ENCODE data around the gene COBLL1.
"Not testable (repeated sequence)": the region's sequence is repeated elsewhere in the genome, so short reads cannot be mapped to it uniquely, and the experiment has no call there.

COBLL1 gene

GRCh38 chr2:164721430-164721829 is 120.2 kb downstream of the COBLL1 start:
- no peak for TF ChIP-seq ZNF274 (IDR thresholded peaks at IDR 0.05; ENCODE audit: low read depth, low read length)

GRCh38 chr2:164719996-164720941 is 121.4 kb downstream of the COBLL1 start:
- no peak for TF ChIP-seq ZNF274 (IDR thresholded peaks at IDR 0.05; ENCODE audit: low read depth, low read length)
- H3K4me3 ChIP-seq (ENCODE audit: low read length), result no peak overlapping the region

More at GRCh38 chr2:164721430-164721829, 120.2 kb downstream of the COBLL1 start:
- H3K4me3 ChIP-seq (ENCODE audit: low read length), result no peak overlapping the region

GRCh38 chr2:164717000-164717803 is 124.4 kb downstream of the COBLL1 start:
- no peak for TF ChIP-seq ZNF274 (IDR thresholded peaks at IDR 0.05; ENCODE audit: low read depth, low read length)
- no peak overlapping the region for H3K4me3 ChIP-seq (ENCODE audit: low read length)

GRCh38 chr2:164714471-164714870 is 127.2 kb downstream of the COBLL1 start:
- no peak overlapping the region for H3K4me3 ChIP-seq (ENCODE audit: low read length)
- no peak for TF ChIP-seq ZNF274 (IDR thresholded peaks at IDR 0.05; ENCODE audit: low read depth, low read length)

GRCh38 chr2:164711766-164712138 is 129.9 kb downstream of the COBLL1 start:
- no peak for TF ChIP-seq ZNF274 (IDR thresholded peaks at IDR 0.05; ENCODE audit: low read depth, low read length)

GRCh38 chr2:164710837-164711765 is 130.5 kb downstream of the COBLL1 start:
- TF ChIP-seq ZNF274 (IDR thresholded peaks at IDR 0.05; ENCODE audit: low read depth, low read length), result no peak
- H3K4me3 ChIP-seq (ENCODE audit: low read length), result no peak overlapping the region

More at GRCh38 chr2:164711766-164712138, 129.9 kb downstream of the COBLL1 start:
- H3K4me3 ChIP-seq (ENCODE audit: low read length), result no peak overlapping the region

- H3K4me3 ChIP-seq (ENCODE audit: low read length), result not testable (repeated sequence)
Measured at GRCh38 chr2:164710252-164710836, 131.3 kb downstream of the COBLL1 start.

GRCh38 chr2:164706522-164706921 is 135.1 kb downstream of the COBLL1 start:
- no peak overlapping the region for H3K4me3 ChIP-seq (ENCODE audit: low read length)
- no peak for TF ChIP-seq ZNF274 (IDR thresholded peaks at IDR 0.05; ENCODE audit: low read depth, low read length)

- no peak for TF ChIP-seq ZNF274 (IDR thresholded peaks at IDR 0.05; ENCODE audit: low read depth, low read length)
- H3K4me3 ChIP-seq (ENCODE audit: low read length), result no peak overlapping the region
Measured at GRCh38 chr2:164705412-164706167, 136.0 kb downstream of the COBLL1 start.

GRCh38 chr2:164703915-164704706 is 137.5 kb downstream of the COBLL1 start:
- no peak for TF ChIP-seq ZNF274 (IDR thresholded peaks at IDR 0.05; ENCODE audit: low read depth, low read length)
- no peak overlapping the region for H3K4me3 ChIP-seq (ENCODE audit: low read length)

- TF ChIP-seq ZNF274 (IDR thresholded peaks at IDR 0.05; ENCODE audit: low read depth, low read length), result no peak
- H3K4me3 ChIP-seq (ENCODE audit: low read length), result no peak overlapping the region
Measured at GRCh38 chr2:164701565-164701964, 140.1 kb downstream of the COBLL1 start.

- H3K4me3 ChIP-seq (ENCODE audit: low read length), result no peak overlapping the region
- no peak for TF ChIP-seq ZNF274 (IDR thresholded peaks at IDR 0.05; ENCODE audit: low read depth, low read length)
Measured at GRCh38 chr2:164700390-164700789, 141.2 kb downstream of the COBLL1 start.

Data from GM08714 (cell line).